Pancreas (tissue), 10 donors: ENCODE results near the gene WLS. TPM values are rescaled to one million over a fixed set of nuclear protein-coding genes. Genes with fewer than 3 reads are reported as not detected.

Experiments used
- ATAC-seq, 4 donors: fragments of 200-7000 bp; cut with Tn5 transposase; one replicate each; pipeline versions ENCODE4 v1.8.0 to v1.9.1; 2020; ENCODE audit warnings: mild to moderate bottlenecking in 4 of 4, moderate library complexity in 4 of 4
- DNase-seq, 6 donors: peaks; one replicate each; pipeline ENCODE4 v3.0.0-alpha.2; 2020
- FAIRE-seq: peaks from 2 replicates; lab custom pipeline; 2012; peaks lifted over from hg19 to GRCh38; lab: Jason Lieb, UNC
- H3K27ac ChIP-seq, 4 donors: fragments of 200-600 bp; sonication (generic); 1 replicate in 3 of 4; 2 replicates in 1 of 4; pipeline versions ENCODE4 v1.5.0 to v1.8.0; 2020
- H3K27me3 ChIP-seq, 4 donors: fragments of 200-600 bp; one replicate each; pipeline ENCODE4 v1.8.0; 2021
- H3K36me3 ChIP-seq, 3 donors: fragments of 200-600 bp; sonication (generic) in 1 of 3; one replicate each; pipeline versions ENCODE4 v1.5.0 to v1.8.0; 2020 to 2021
- H3K4me1 ChIP-seq, 3 donors: fragments of 200-600 bp; one replicate each; pipeline ENCODE4 v1.8.0; 2021
- H3K4me3 ChIP-seq, 4 donors: fragments of 200-600 bp; sonication (generic) in 2 of 4; one replicate each; pipeline versions ENCODE4 v1.5.0 to v1.8.0; 2020 to 2021
- H3K9me3 ChIP-seq, 4 donors: fragments of 200-600 bp; one replicate each; pipeline ENCODE4 v1.8.0; 2021
- WGBS, 2 donors: extraction: QIAGEN DNeasy Blood & Tissue Kit; methylation state at CpG; one replicate each; pipeline ENCODE4 v1.1.7; 2013; 5-methylcytosine and 5-hydroxymethylcytosine counted together
- intact Hi-C, 3 donors: fragments of 100-400 bp; cut with DNase I; formaldehyde crosslinking; loops; one replicate each; pipeline versions ENCODE4 v1.11.1 to v1.14.2; 2022
- polyA plus RNA-seq, 2 donors: library from polyadenylated mRNA; stranded (reverse); fragments of 200-250 nt; gene quantifications; one replicate each; pipeline ENCODE4 v1.2.3, GENCODE V29; 2013
- total RNA-seq, 6 donors: library from RNA; stranded (reverse); fragmentation: NEBNext Ultra II Directional in 4 of 6; extraction: Animal tissue kit (Norgen Biotek cat#: 25700) in 4 of 6; gene quantifications; one replicate each; pipeline versions ENCODE4 v1.2.1 to v1.2.4, GENCODE V29; 2021 to 2023
- TF ChIP-seq, protein P1 (sequence below), 4 donors: fragments of 200-600 bp; sonication (generic) in 3 of 4; IDR thresholded peaks; one replicate each; pipeline versions ENCODE4 v1.5.0 to v1.8.0; 2021; ENCODE audit warnings: antibody characterized with exemption in 4 of 4
- donor health status: healthy with polysubstance abuse.
- donor health status: DM: no; HTN: no; CAD: no; lungs with moderate emphysema.
- donor health status: DM: no; HTN: no; CAD: no.
- donor health status: control.
- donor health status: control.
- donor health status: Bipolar disorder and iron deficiency.
- donor health status: DM: yes; HTN: yes; CAD: no.
- donor health status: DM: no; HTN: no; CAD: no.
- donor health status: DM: no; HTN: no; CAD: no.
- donor health status: DM: yes; HTN: yes; CAD: no.

Gene WLS
- 100 to 1,000 TPM in 1 of 6 donors, 10 to 100 TPM in 5; 58.3 to 121 (median 77.8) TPM for total RNA-seq
- polyA plus RNA-seq, result 10 to 100 TPM; 32.5 to 42.5 TPM

DNA sequence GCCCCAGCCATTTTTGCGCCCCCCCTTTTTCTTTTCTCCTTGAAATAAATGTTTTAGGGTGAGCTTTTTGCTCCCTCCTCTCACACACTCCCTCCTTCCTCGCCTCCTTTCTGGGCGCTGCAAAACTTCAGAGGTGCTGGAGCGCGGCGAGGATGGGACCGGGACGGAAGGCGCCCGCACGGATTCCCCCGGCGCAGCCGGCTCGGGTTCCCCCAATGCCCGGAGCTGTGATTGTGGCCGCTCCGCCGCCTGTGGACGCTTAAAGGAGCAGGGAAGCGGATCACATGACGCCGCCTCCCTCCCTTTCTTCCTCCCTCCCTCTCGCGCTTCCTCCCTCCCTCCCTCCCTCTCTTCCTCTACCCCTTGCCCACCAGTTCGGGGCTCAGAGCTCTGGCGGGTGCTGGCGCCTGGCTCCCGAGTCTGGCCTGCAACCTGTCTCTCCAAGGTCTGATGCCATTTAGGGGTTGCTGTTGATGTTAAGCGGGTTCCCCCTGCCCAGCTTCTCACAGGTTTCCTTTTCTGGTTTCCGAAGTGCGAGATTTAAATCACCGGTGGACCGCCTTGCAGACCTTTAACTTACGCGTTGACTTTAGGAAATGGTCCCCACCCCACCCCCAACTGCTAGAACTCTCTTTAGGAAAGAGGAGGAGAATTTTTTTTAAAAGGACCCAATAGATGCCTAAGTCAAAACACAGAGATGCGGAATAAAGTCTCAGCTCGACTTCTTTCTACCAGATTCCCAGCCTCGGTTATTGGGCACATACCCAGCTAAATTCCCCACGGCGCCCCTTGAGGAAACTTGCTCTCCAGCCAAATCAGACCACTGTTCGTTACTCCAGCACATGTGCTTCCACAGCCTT lies at the start of gene WLS:
TSS of gene WLS (minus strand) at position 235 of the 860 bp plus-strand sequence. CDS start at position 11, 224 bp downstream.
- no peaks in the 10 kb centered on the region for H3K27me3 ChIP-seq
- peaks cover 5 to 23% (median 14%) of the 10 kb centered on the region in 3 donors for H3K4me1 ChIP-seq
- TF ChIP-seq, protein P1, sequence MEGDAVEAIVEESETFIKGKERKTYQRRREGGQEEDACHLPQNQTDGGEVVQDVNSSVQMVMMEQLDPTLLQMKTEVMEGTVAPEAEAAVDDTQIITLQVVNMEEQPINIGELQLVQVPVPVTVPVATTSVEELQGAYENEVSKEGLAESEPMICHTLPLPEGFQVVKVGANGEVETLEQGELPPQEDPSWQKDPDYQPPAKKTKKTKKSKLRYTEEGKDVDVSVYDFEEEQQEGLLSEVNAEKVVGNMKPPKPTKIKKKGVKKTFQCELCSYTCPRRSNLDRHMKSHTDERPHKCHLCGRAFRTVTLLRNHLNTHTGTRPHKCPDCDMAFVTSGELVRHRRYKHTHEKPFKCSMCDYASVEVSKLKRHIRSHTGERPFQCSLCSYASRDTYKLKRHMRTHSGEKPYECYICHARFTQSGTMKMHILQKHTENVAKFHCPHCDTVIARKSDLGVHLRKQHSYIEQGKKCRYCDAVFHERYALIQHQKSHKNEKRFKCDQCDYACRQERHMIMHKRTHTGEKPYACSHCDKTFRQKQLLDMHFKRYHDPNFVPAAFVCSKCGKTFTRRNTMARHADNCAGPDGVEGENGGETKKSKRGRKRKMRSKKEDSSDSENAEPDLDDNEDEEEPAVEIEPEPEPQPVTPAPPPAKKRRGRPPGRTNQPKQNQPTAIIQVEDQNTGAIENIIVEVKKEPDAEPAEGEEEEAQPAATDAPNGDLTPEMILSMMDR (IDR thresholded peaks at IDR 0.05), result no peak
- WGBS, 2 donors, result 1% methylated on average over 38 to 42 of the region's 42 CpGs
- DNase-seq (peak; percentile 68 to 89 (median 80)), FAIRE-seq (no peak), ATAC-seq (peak; percentile 81 to 87 (median 84))
- intact Hi-C loops, result loop anchor here in 1 of 3 donors (10.0 kb wide), 2 partner anchors 72 to 98 kb away; no protein-coding TSS in a partner anchor
- peak within 1 kb of the TSS; percentile 78 to 90 (median 80) for H3K27ac ChIP-seq
- no peaks in the 10 kb centered on the region for H3K36me3 ChIP-seq
- no peaks in the 10 kb centered on the region for H3K9me3 ChIP-seq
- peak within 1 kb of the TSS; percentile 35 to 74 (median 59) for H3K4me3 ChIP-seq

DNA sequence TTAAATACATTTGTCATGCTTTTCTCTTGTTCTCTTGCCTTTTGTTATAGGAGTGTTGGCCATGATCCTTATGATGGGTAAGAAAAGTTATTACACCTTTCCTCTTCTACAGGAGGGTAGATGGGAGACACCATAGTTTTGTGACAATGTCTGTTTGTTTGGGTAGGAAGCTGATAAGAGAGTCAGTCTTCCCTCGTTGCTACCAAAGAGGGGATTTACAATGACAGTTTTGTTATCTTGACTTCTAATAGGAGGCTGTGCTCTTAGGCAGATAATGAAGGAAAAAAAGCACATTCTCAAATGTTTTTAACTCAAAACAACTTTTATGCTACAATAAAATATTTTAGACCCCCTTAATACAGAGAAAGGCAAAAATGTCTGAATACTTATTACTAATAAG lies 48.0 kb upstream of the WLS start:
- Histone ChIP-seq H3K9me3 (no peaks in the 10 kb centered on the region), H3K27ac (no peak overlapping the region), H3K4me3 (no peak overlapping the region), H3K4me1 (no peaks in the 10 kb centered on the region), H3K36me3 (no peaks in the 10 kb centered on the region), H3K27me3 (no peaks in the 10 kb centered on the region)
- no peak for DNase-seq
- ATAC-seq, result no peak
- TF ChIP-seq, protein P1 (IDR thresholded peaks at IDR 0.05), result no peak
- FAIRE-seq, result no peak
- intact Hi-C loops, result no loop called here
- 27 to 28% methylated on average over 1 of the region's 1 CpG for WGBS, 2 donors

DNA sequence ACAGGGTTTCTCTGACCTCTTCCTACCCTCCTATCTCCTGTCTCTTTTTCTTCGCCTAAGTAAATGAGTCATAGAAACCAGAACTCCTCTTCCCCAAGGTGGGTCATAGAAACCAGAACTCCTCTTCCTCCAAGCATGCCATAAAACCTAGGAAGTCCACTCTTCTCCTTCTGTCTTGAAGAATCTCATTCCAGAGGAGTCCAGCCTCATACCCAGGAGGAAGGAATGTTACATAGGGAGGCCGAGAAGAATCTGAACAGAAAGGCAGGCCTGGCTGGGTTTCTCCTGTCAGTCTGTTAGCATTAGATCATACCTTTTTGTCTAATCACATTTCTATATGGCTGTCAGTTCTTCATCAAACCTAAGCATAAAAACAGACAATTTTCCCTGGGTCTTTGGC lies 47.5 kb upstream of the WLS start:
- Histone ChIP-seq H3K4me3 (no peak overlapping the region), H3K27ac (no peak overlapping the region), H3K27me3 (no peaks in the 10 kb centered on the region), H3K9me3 (no peaks in the 10 kb centered on the region), H3K36me3 (no peaks in the 10 kb centered on the region), H3K4me1 (no peaks in the 10 kb centered on the region)
- intact Hi-C loops, result no loop called here
- ATAC-seq (no peak), DNase-seq (no peak), FAIRE-seq (no peak)
- TF ChIP-seq, protein P1 (IDR thresholded peaks at IDR 0.05), result no peak
- WGBS, 2 donors, result 86 to 96% methylated on average over 2 of the region's 2 CpGs

DNA sequence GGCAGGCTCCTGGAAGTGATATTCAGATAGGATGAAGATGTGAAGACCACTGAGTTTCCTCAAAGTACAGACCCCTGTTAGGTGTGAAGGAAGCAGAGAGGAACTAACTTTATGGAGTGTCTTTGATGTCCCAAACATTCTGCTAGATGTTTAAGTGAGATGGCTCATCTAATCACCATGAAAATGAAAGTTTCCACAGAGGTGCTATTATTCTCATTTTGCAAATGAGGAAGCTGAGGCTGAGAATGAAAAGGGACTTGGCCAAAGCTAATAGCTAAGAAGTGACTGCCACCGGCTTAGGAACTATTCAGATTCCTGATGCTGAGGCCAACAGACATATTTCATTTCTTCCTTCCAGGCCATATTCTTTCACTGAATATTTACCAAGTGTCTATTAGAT lies 45.9 kb upstream of the WLS start:
- H3K9me3 ChIP-seq, result no peaks in the 10 kb centered on the region
- no peak overlapping the region for H3K27ac ChIP-seq
- no peak for ATAC-seq
- FAIRE-seq, result no peak
- DNase-seq, result no peak
- H3K4me1 ChIP-seq, result no peaks in the 10 kb centered on the region
- H3K27me3 ChIP-seq, result no peaks in the 10 kb centered on the region
- no peak overlapping the region for H3K4me3 ChIP-seq
- intact Hi-C loops, result no loop called here
- TF ChIP-seq, protein P1 (IDR thresholded peaks at IDR 0.05), result no peak
- H3K36me3 ChIP-seq, result no peaks in the 10 kb centered on the region
- WGBS, 2 donors, result 87 to 91% methylated on average over 1 of the region's 1 CpG

DNA sequence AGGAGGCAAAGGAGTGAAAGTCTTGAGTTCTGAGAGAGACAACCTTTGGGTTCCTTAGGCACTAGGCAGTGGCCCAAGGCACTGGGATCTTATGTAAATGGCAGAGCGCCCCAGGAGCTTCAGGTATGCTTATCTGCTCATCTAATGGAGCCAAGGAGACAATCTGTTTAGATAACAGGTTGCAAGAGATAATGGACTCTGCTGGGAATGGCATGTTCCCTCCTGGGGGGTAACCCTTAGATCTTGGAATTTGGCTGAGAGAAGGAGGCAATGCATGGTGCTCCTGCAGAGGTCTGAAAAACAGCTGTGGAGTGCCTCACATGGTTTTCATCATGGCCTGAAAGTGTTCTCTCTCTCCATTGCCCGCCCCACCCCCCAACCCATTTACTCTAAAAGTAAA lies 44.1 kb upstream of the WLS start:
- DNase-seq, result no peak
- FAIRE-seq, result no peak
- 62 to 76% methylated on average over 2 of the region's 2 CpGs for WGBS, 2 donors
- no peak overlapping the region for H3K4me3 ChIP-seq
- H3K36me3 ChIP-seq, result no peaks in the 10 kb centered on the region
- H3K4me1 ChIP-seq, result no peaks in the 10 kb centered on the region
- H3K27me3 ChIP-seq, result no peaks in the 10 kb centered on the region
- ATAC-seq, result no peak
- TF ChIP-seq, protein P1 (IDR thresholded peaks at IDR 0.05), result no peak
- intact Hi-C loops, result no loop called here
- no peak overlapping the region for H3K27ac ChIP-seq
- no peaks in the 10 kb centered on the region for H3K9me3 ChIP-seq
